ENCODE measurements around the gene RFTN1.
A peak's percentile ranks its signal among the peaks of the same experiment; 100 is the strongest.

RFTN1 gene

GRCh38 chr3:16373341-16373946 lies 140.1 kb downstream of the RFTN1 start:
- no peak for DNase-seq

- peak in 1 of 2 donors; percentile 21 for DNase-seq
These were observed 140.9 kb downstream of the RFTN1 start for GRCh38 chr3:16372362-16373292.

GRCh38 chr3:16370872-16371740 lies 142.4 kb downstream of the RFTN1 start:
- DNase-seq: peak in 1 of 2 donors; percentile 39

- DNase-seq: no peak
These were observed 143.0 kb downstream of the RFTN1 start for GRCh38 chr3:16370503-16370871.

GRCh38 chr3:16369885-16370284 lies 143.6 kb downstream of the RFTN1 start:
- no peak for DNase-seq

GRCh38 chr3:16369276-16369675 lies 144.2 kb downstream of the RFTN1 start:
- no peak for DNase-seq

GRCh38 chr3:16366581-16366980 lies 146.9 kb downstream of the RFTN1 start:
- no peak for DNase-seq

- DNase-seq: no peak
These were observed 147.9 kb downstream of the RFTN1 start for GRCh38 chr3:16365491-16366128.

- no peak for DNase-seq
These were observed 148.5 kb downstream of the RFTN1 start for GRCh38 chr3:16364963-16365362.

- no peak for DNase-seq
These were observed 149.2 kb downstream of the RFTN1 start for GRCh38 chr3:16364323-16364722.

- no peak for DNase-seq
These were observed 149.9 kb downstream of the RFTN1 start for GRCh38 chr3:16363636-16364035.

- no peak for DNase-seq
These were observed 150.7 kb downstream of the RFTN1 start for GRCh38 chr3:16362770-16363169.

- no peak for DNase-seq
These were observed 152.4 kb downstream of the RFTN1 start for GRCh38 chr3:16361087-16361486.

GRCh38 chr3:16359331-16359730 lies 154.2 kb downstream of the RFTN1 start:
- no peak for DNase-seq

- DNase-seq: no peak
These were observed 155.2 kb downstream of the RFTN1 start for GRCh38 chr3:16358336-16358735.

GRCh38 chr3:16357186-16358121 lies 156.0 kb downstream of the RFTN1 start:
- DNase-seq: no peak

- no peak for DNase-seq
These were observed 157.7 kb downstream of the RFTN1 start for GRCh38 chr3:16355828-16356227.

GRCh38 chr3:16354291-16354690 lies 159.2 kb downstream of the RFTN1 start:
- no peak for DNase-seq

- no peak for DNase-seq
These were observed 161.1 kb downstream of the RFTN1 start for GRCh38 chr3:16352428-16352827.

GRCh38 chr3:16350597-16351318 lies 162.7 kb downstream of the RFTN1 start:
- DNase-seq: no peak

Data from CD4-positive, alpha-beta T cell treated with Interleukin-1 beta for 1 hour (primary cell).